ENCODE measurements around the gene TREH. TPM values are rescaled to one million over a fixed set of nuclear protein-coding genes. Genes with fewer than 3 reads are reported as not detected.

The TREH gene
- total and polyA plus RNA-seq, 7 donors = 0.46 to 1.4 (median 1.2) TPM; not detected in 4

- intact Hi-C loops (cut with DNase I) = no loop called here
- peaks cover 0 to 56% (median 29%) of the 10 kb centered on the region in 4 donors for H3K36me3 ChIP-seq
- H3K9me3 ChIP-seq = no peaks in the 10 kb centered on the region
Measured at GRCh38 chr11:118657238-118657637, 22.2 kb downstream of the TREH start.

DNA sequence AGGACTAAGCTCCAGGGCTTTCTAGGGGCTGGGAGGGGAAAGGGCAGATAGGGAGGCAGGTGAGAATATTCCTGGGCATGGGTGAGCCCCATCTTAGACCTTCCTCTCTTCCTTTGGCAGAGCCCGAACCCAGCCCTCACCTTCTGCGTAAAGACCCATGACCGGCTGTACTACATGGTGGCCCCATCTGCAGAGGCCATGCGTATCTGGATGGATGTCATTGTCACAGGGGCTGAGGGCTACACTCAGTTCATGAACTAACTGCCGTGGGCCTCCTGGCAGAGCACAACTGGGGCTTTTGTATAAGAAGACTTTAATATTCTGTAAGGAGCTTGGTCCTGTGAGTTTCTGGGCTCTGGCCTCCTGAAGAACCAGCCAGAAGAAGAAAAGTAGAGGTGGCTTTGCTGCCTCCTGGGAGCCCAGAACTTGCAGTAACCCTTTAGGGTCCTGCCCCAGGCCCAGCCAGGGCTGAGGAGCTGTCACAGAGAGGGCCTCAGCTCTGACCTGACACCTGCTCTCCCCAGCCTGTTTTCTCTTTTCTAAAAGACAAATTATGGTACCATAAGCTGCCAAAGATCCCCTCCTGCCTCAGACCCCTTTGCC lies 22.8 kb downstream of the TREH start:
- intact Hi-C loops (cut with DNase I) = no loop called here
- no peak for TF ChIP-seq POLR2AphosphoS5 (IDR thresholded peaks at IDR 0.05)
- no peak for TF ChIP-seq EP300 (IDR thresholded peaks at IDR 0.05)
- no peak for TF ChIP-seq CTCF (IDR thresholded peaks at IDR 0.05)
- TF ChIP-seq POLR2A (IDR thresholded peaks at IDR 0.05) = no peak
- WGBS, 2 donors = 91 to 92% methylated on average over 5 of the region's 5 CpGs
- no peak for DNase-seq
- Histone ChIP-seq H3K4me3 (no peak overlapping the region), H3K27ac (no peak overlapping the region), H3K36me3 (peaks cover 4 to 62% (median 34%) of the 10 kb centered on the region in 4 donors), H3K27me3 (no peaks in the 10 kb centered on the region), H3K4me1 (peaks cover 0 to 20% (median 14%) of the 10 kb centered on the region in 4 donors), H3K9me3 (no peaks in the 10 kb centered on the region)

More at GRCh38 chr11:118657238-118657637, 22.2 kb downstream of the TREH start:
- Histone ChIP-seq H3K27me3 (no peaks in the 10 kb centered on the region), H3K27ac (no peak overlapping the region), H3K4me1 (peaks cover 0 to 19% (median 14%) of the 10 kb centered on the region in 4 donors), H3K4me3 (no peak overlapping the region)
- TF ChIP-seq CTCF (IDR thresholded peaks at IDR 0.05) = no peak
- no peak for TF ChIP-seq POLR2A (IDR thresholded peaks at IDR 0.05)
- TF ChIP-seq EP300 (IDR thresholded peaks at IDR 0.05) = no peak
- no peak for TF ChIP-seq POLR2AphosphoS5 (IDR thresholded peaks at IDR 0.05)
- DNase-seq = no peak
- WGBS, 2 donors = 92 to 99% methylated on average over 2 of the region's 2 CpGs

- intact Hi-C loops (cut with DNase I) = no loop called here
- Histone ChIP-seq H3K9me3 (no peaks in the 10 kb centered on the region), H3K27ac (no peak overlapping the region), H3K36me3 (peaks cover 14 to 72% (median 44%) of the 10 kb centered on the region in 4 donors), H3K27me3 (no peaks in the 10 kb centered on the region), H3K4me3 (no peak overlapping the region), H3K4me1 (peaks cover 0 to 20% (median 14%) of the 10 kb centered on the region in 4 donors)
- WGBS, 2 donors = 90 to 91% methylated on average over 7 of the region's 7 CpGs
- TF ChIP-seq CTCF (IDR thresholded peaks at IDR 0.05) = no peak
- DNase-seq = no peak
Measured at GRCh38 chr11:118655486-118656190, 23.8 kb downstream of the TREH start.

DNA sequence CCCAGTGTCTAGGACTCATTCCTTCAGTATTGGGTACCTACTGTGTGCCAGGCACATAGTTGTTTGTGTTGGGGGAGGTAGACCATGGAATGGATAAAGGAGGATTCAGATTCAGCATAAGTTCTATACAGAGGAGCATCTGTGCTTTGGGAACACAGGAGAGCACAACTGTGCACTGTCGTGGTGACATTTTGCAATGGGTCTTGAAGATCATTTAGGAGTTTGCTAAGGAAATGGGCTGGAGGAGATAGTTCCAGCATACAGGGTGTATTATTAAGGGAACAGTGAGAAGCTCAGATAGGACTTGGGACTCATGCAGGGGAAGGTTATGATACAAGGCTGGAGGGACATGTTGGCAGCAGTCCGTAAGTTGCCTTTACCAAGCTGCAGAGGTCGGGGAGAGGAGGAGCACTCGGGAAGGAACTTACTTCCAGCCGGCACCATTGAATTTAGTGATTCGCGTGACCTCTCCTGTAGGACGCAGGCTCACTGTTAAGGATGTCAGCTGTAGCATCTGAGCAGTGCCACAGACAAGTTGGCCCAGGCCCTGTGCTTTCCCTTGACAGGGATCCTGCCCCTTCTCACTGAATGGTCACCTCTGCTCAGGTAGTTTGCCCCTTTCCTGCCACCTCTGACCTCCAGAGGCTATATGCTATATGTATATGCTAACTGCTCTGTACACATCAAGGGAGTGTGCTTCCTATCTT lies 25.6 kb downstream of the TREH start:
- H3K36me3 ChIP-seq = peaks cover 25 to 90% (median 60%) of the 10 kb centered on the region in 4 donors
- TF ChIP-seq POLR2A (IDR thresholded peaks at IDR 0.05) (no peak), CTCF (IDR thresholded peaks at IDR 0.05) (no peak), EP300 (IDR thresholded peaks at IDR 0.05) (no peak), POLR2AphosphoS5 (IDR thresholded peaks at IDR 0.05) (no peak)
- no peak for DNase-seq
- peaks cover 0 to 7% (median 3%) of the 10 kb centered on the region in 4 donors for H3K4me1 ChIP-seq
- no peaks in the 10 kb centered on the region for H3K9me3 ChIP-seq
- intact Hi-C loops (cut with DNase I) = no loop called here
- WGBS, 2 donors = 91 to 93% methylated on average over 8 of the region's 8 CpGs
- no peak overlapping the region for H3K27ac ChIP-seq
- no peaks in the 10 kb centered on the region for H3K27me3 ChIP-seq
- H3K4me3 ChIP-seq = no peak overlapping the region

All from sigmoid colon (tissue), 7 donors.